H54 (cell line): ENCODE measurements around the gene USP37.

Experiments used
- DNase-seq: peaks from one replicate; pipeline ENCODE4 v3.0.0; 2011; ENCODE audit warnings: low spot score, mixed read lengths; ENCODE audit not compliant: insufficient read length
- FAIRE-seq: peaks from 3 replicates; lab custom pipeline; 2011; peaks lifted over from hg19 to GRCh38; lab: Jason Lieb, UNC
- POLR2A ChIP-seq: IDR thresholded peaks from 2 replicates; pipeline ENCODE4 v1.6.1; 2011; ENCODE audit warnings: low read depth, mild to moderate bottlenecking, low read length

USP37 gene

GRCh38 chr2:218423584-218423983 is 144.6 kb downstream of the USP37 start:
- TF ChIP-seq POLR2A, result no peak
- DNase-seq (no peak), FAIRE-seq (no peak)

- FAIRE-seq (no peak), DNase-seq (no peak)
- no peak for TF ChIP-seq POLR2A
These were observed 145.6 kb downstream of the USP37 start for GRCh38 chr2:218422403-218423086.

- no peak for TF ChIP-seq POLR2A
- DNase-seq, result no peak
- FAIRE-seq, result no peak
These were observed 147.1 kb downstream of the USP37 start for GRCh38 chr2:218421027-218421426.

- DNase-seq, result no peak
- no peak for TF ChIP-seq POLR2A
- FAIRE-seq, result no peak
These were observed 148.4 kb downstream of the USP37 start for GRCh38 chr2:218419630-218420216.

- TF ChIP-seq POLR2A, result no peak
- FAIRE-seq (no peak), DNase-seq (no peak)
These were observed 149.3 kb downstream of the USP37 start, which contains the start of gene VIL1 for GRCh38 chr2:218418717-218419458. Gene VIL1 (plus strand): TSS chr2:218419123. CDS start chr2:218423779, 4,656 bp downstream.

- FAIRE-seq, result no peak
- no peak for TF ChIP-seq POLR2A
- DNase-seq, result no peak
These were observed 149.8 kb downstream of the USP37 start for GRCh38 chr2:218418321-218418716.

- DNase-seq, result no peak
- TF ChIP-seq POLR2A, result no peak
- FAIRE-seq, result no peak
These were observed 160.4 kb downstream of the USP37 start for GRCh38 chr2:218407717-218408116.

GRCh38 chr2:218406949-218407618 is 161.1 kb downstream of the USP37 start:
- DNase-seq (no peak), FAIRE-seq (no peak)

GRCh38 chr2:218406209-218406948 is 161.8 kb downstream of the USP37 start:
- DNase-seq, result peak; percentile 95

More at GRCh38 chr2:218406949-218407618, 161.1 kb downstream of the USP37 start:
- no peak for TF ChIP-seq POLR2A

GRCh38 chr2:218405746-218406208 is 162.4 kb downstream of the USP37 start:
- DNase-seq (no peak), FAIRE-seq (no peak)
- no peak for TF ChIP-seq POLR2A

More at GRCh38 chr2:218406209-218406948, 161.8 kb downstream of the USP37 start:
- peak; percentile 30 for TF ChIP-seq POLR2A
- no peak for FAIRE-seq

- TF ChIP-seq POLR2A, result no peak
- no peak for FAIRE-seq
- DNase-seq, result no peak
These were observed 162.9 kb downstream of the USP37 start for GRCh38 chr2:218405086-218405745.

GRCh38 chr2:218404351-218405085 is 163.6 kb downstream of the USP37 start:
- FAIRE-seq (no peak), DNase-seq (no peak)
- TF ChIP-seq POLR2A, result no peak
